Ovary (tissue), 9 donors: ENCODE measurements around the gene RAP1GAP. TPM values are rescaled to one million over a fixed set of nuclear protein-coding genes. Genes with fewer than 3 reads are reported as not detected.

Source experiments
- DNase-seq, 5 donors: peaks; one replicate each; pipeline ENCODE4 v3.0.0-alpha.2; 2019 to 2020
- H3K27ac ChIP-seq, 2 donors: fragments of 200-600 bp; one replicate each; pipeline versions ENCODE4 v1.5.1 to v1.8.0; 2019 to 2022
- H3K27me3 ChIP-seq: fragments of 200-600 bp; one replicate; pipeline ENCODE4 v1.8.0; 2022
- H3K36me3 ChIP-seq: fragments of 200-600 bp; sonication (generic); one replicate; pipeline ENCODE4 v1.5.1; 2019
- H3K4me1 ChIP-seq: one replicate; pipeline ENCODE4 v1.8.1; 2013; ENCODE audit warnings: mild to moderate bottlenecking, moderate library complexity; ENCODE audit not compliant: insufficient read depth
- H3K4me3 ChIP-seq: fragments of 200-600 bp; sonication (generic); one replicate; pipeline ENCODE4 v1.5.1; 2017
- H3K9me3 ChIP-seq, 2 donors: fragments of 200-600 bp in 1 of 2; sonication (generic) in 1 of 2; one replicate each; pipeline versions ENCODE4 v1.5.1 to v1.8.1; 2013 to 2019; ENCODE audit warnings: mild to moderate bottlenecking in 1 of 2, moderate library complexity in 1 of 2
- CTCF ChIP-seq, 3 donors: fragments of 450-650 bp in 2 of 3; fragments of 200-600 bp in 1 of 3; IDR thresholded peaks; one replicate each; pipeline versions ENCODE4 v1.5.1 to v1.8.0; 2016 to 2022; ENCODE audit warnings: antibody characterized with exemption in 3 of 3, mild to moderate bottlenecking in 1 of 3
- EP300 ChIP-seq: sonication (generic); formaldehyde crosslinking; IDR thresholded peaks from one replicate; pipeline ENCODE4 v1.6.1; 2017; ENCODE audit warnings: antibody characterized with exemption
- POLR2A ChIP-seq: fragments of 450-650 bp; IDR thresholded peaks from one replicate; pipeline ENCODE4 v1.6.1; 2017; ENCODE audit warnings: antibody characterized with exemption, mild to moderate bottlenecking, moderate library complexity
- WGBS, 3 donors: extraction: QIAGEN DNeasy Blood & Tissue Kit in 1 of 3; methylation state at CpG; one replicate each; pipeline versions ENCODE4 v1.1.5 to v1.1.7; 2013 to 2017; 5-methylcytosine and 5-hydroxymethylcytosine counted together
- intact Hi-C, 4 donors: fragments of 100-400 bp; cut with DNase I; formaldehyde crosslinking; loops; one replicate each; pipeline versions ENCODE4 v1.11.0 to v1.15.1; 2022 to 2023
- polyA plus RNA-seq, 2 donors: library from polyadenylated mRNA; stranded (reverse); fragments of 200-250 nt in 1 of 2; fragments of 350-450 nt in 1 of 2; fragmentation: Illumina TruSeq in 1 of 2; extraction: RNeasy Lipid Tissue Mini Kit (QIAGEN cat#74804) in 1 of 2; gene quantifications; one replicate each; pipeline ENCODE4 v1.2.3, GENCODE V29; 2013 to 2014
- total RNA-seq, 7 donors: library from RNA; depleted of rRNA in 2 of 7; stranded (reverse); fragments of >200 nt in 2 of 7; fragmentation: NEBNext Ultra II Directional in 3 of 7; extraction: Animal tissue kit (Norgen Biotek cat#: 25700) in 3 of 7; gene quantifications; one replicate each; pipeline versions ENCODE4 v1.1.0 to v1.2.4, GENCODE V29; 2016 to 2023
- donor health status: DM: no; HTN: no; CAD: no; lungs with moderate emphysema.
- donor health status: DM: no; HTN: no; CAD: no.
- donor health status: Bipolar disorder and iron deficiency.
- donor health status: DM: yes; HTN: yes; CAD: no.
- donor health status: DM: no; HTN: no; CAD: no.
- donor health status: DM: yes; HTN: yes; CAD: no.

Gene RAP1GAP
- total and polyA plus RNA-seq, 9 donors: 0.60 to 9.4 (median 2.8) TPM

- intact Hi-C loops: loop anchor here in 1 of 4 donors (10.0 kb wide), 2 partner anchors 288 to 428 kb away; no protein-coding TSS in a partner anchor
- no peak for TF ChIP-seq CTCF (IDR thresholded peaks at IDR 0.05)
- TF ChIP-seq EP300: no peak
- TF ChIP-seq POLR2A: no peak
- Histone ChIP-seq H3K36me3 (no peaks in the 10 kb centered on the region), H3K27me3 (no peaks in the 10 kb centered on the region), H3K4me3 (no peak overlapping the region), H3K27ac (no peak overlapping the region), H3K9me3 (no peaks in the 10 kb centered on the region), H3K4me1 (no peaks in the 10 kb centered on the region)
- peak in 2 of 5 donors; percentile 1 to 2 for DNase-seq
- WGBS, 3 donors: 70 to 76% (median 75%) methylated on average over 6 of the region's 6 CpGs
Measured at GRCh38 chr1:21662426-21663247, 6.5 kb downstream of the RAP1GAP start.

GRCh38 chr1:21661886-21662285, 7.3 kb downstream of the RAP1GAP start:
- TF ChIP-seq CTCF (IDR thresholded peaks at IDR 0.05): no peak
- TF ChIP-seq POLR2A: no peak
- DNase-seq: peak in 2 of 5 donors; percentile 0 to 4
- Histone ChIP-seq H3K27ac (no peak overlapping the region), H3K4me1 (no peaks in the 10 kb centered on the region), H3K36me3 (no peaks in the 10 kb centered on the region), H3K27me3 (no peaks in the 10 kb centered on the region), H3K9me3 (no peaks in the 10 kb centered on the region), H3K4me3 (no peak overlapping the region)
- intact Hi-C loops: loop anchor here in 1 of 4 donors (10.0 kb wide), 2 partner anchors 287 to 427 kb away; no protein-coding TSS in a partner anchor
- WGBS, 3 donors: 68 to 83% (median 77%) methylated on average over 5 of the region's 5 CpGs

GRCh38 chr1:21659924-21660326, 9.2 kb downstream of the RAP1GAP start:
- no peaks in the 10 kb centered on the region for H3K9me3 ChIP-seq
- WGBS, 3 donors: 44 to 52% (median 52%) methylated on average over 4 of the region's 4 CpGs
- H3K36me3 ChIP-seq: no peaks in the 10 kb centered on the region
- no peak overlapping the region for H3K27ac ChIP-seq
- no peaks in the 10 kb centered on the region for H3K4me1 ChIP-seq
- TF ChIP-seq EP300 (no peak), POLR2A (no peak), CTCF (IDR thresholded peaks at IDR 0.05) (no peak)
- H3K4me3 ChIP-seq: no peak overlapping the region
- DNase-seq: peak in 1 of 5 donors; percentile 4
- H3K27me3 ChIP-seq: no peaks in the 10 kb centered on the region
- intact Hi-C loops: loop anchor here in 2 of 4 donors (10.0 kb wide), 3 partner anchors 155 to 425 kb away; partner anchors contain the start of gene ALPL (in 2 of the 2)

GRCh38 chr1:21659099-21659923, 9.8 kb downstream of the RAP1GAP start:
- peak; percentile 53 to 87 (median 69) for DNase-seq
- TF ChIP-seq POLR2A (no peak), CTCF (IDR thresholded peaks at IDR 0.05) (peak; percentile 71 to 89 (median 72))
- H3K9me3 ChIP-seq: no peaks in the 10 kb centered on the region
- no peaks in the 10 kb centered on the region for H3K36me3 ChIP-seq
- 1 to 2% (median 1%) methylated on average over 53 to 64 of the region's 64 CpGs for WGBS, 3 donors
- H3K27ac ChIP-seq: no peak overlapping the region
- no peaks in the 10 kb centered on the region for H3K27me3 ChIP-seq
- H3K4me3 ChIP-seq: no peak overlapping the region
- H3K4me1 ChIP-seq: no peaks in the 10 kb centered on the region
- intact Hi-C loops: loop anchor here in 2 of 4 donors (10.0 kb wide), 1 partner anchor 155 kb away; the partner anchor contains the start of gene ALPL (in 2 of the 2)
